Fibroblast of the conjunctiva (primary cell): ENCODE results near the gene BNIP5.

Source experiments
- DNase-seq: peaks from one replicate; pipeline ENCODE4 v3.0.0-alpha.2; 2010; ENCODE audit warnings: low read depth

BNIP5 gene

DNA sequence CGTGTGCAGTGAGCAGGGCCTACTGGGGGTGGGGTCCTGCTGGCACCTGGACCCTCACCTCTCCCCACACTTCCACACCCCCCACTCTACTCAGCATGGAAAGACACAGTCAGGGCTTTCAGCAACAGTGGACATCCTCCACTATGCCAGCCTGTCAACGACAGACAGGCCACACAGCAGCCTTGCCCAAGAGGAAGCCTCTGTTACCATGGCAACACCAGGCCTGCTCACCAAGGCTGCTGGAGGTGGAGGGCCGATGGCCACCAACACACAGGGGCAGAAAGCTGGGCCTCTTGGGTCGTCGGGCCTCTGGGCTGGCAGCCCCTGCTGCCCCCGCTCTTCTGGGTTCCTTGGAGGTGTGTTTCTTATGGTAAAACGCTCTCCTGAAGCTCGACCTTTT lies 13.6 kb downstream of the BNIP5 start:
- DNase-seq = no peak

DNA sequence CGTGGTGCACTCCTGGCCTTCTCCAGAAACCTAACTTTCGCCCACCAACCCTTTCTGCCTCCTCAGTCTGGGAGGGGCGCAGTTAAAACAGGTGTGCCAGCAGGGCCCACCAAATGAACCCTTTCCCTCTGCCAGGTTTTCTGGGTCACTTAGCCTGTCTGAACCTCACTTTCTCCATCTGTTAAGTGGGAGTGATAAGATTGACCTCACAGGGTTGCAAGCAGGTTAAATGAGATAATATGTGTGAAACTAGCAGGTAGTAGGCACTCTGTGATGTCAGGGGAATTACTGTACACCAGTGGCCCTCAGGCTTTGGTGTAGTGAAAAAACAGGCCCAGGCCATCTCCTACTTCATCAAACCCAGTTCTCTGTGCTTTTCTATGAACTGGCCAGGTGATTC lies 14.1 kb downstream of the BNIP5 start:
- DNase-seq = no peak

DNA sequence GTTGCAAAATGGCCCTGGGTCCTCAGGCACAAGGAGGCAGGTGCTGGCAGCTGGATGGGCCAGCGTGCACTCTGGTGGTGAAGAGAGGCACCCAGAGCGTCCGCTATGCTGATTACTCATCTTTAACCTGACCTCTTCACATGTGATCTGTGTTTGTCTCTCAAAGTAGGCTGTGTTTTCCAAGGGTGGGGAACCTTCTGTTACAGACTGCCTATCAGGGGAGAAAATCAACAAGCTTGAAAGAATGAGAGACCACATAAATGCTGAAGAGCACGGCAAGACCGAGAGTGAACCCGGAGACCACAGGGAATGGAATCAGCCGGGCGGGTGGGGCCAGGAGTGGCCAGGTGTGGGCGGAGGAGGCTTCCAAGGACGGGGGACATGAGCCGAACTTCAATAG lies 16.2 kb downstream of the BNIP5 start:
- DNase-seq = no peak

DNA sequence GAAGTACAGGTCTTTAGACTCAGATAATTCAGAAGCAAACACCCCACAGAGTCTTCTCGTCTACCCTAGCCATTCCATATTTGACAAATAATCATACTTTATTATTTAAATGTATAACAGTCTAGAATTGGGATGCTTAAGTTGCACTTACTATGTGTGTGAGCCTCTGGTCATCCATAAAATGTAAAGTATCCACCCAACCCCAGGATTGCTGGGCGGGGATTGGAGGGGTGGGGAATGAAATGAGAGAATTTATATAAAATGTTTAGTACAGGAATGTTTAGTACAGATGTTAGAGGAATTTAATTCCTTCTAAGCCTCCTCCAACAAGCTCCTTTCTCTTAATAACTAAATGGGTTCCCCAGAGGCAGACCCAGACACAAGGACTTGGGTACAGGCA lies 16.9 kb downstream of the BNIP5 start:
- no peak for DNase-seq

DNA sequence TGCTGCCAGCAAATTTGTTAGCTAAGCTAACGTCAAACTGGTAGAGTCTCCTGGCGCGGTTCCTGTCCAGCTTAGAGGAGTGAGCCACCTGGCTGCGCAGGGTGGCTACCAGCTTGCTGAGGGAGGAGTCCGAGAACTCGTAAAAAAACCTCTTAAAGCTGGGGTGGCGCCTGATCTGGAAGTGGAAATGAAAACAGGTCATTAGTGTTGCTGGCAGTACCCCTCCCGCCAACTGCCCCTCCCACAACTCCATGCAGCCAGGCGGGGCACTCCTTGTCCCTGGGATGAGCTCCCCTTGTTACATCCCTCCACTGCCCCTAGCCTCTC lies 17.3 kb downstream of the BNIP5 start:
- no peak for DNase-seq

DNA sequence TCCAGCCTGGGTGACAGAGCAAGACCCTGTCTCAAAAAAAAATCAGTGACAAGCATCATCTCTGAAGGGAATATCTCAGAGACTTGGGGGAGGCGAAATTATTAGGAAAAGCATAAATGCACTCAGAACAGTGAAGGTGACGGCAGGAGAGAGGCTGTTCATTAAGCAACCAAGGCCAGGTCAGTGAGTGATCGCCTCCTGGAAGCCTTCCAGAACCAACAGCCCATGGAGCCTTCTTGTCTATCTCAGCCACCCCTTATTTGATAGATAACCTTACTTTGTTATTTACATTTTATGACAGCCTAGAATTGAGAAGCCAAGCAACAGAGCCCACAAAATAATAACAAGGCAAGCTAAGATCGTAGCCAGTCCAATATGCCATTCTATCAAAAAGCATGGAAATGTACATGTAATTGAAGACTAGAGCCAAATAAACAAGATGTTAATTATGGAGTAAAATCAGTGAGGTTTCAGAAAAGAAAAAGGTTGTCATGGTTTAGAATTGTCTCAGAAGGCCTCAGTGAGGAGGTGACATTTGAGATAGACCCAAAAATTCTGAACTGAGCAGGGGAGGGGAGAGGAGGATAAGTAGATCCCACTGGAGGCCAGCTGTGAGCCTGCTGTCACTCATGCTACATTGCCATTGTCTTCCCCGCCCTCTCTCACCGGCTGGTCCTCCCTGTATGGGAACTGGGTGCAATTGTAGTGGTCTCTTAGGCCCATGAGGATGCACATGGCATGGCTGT lies 17.8 kb downstream of the BNIP5 start:
- DNase-seq = no peak

DNA sequence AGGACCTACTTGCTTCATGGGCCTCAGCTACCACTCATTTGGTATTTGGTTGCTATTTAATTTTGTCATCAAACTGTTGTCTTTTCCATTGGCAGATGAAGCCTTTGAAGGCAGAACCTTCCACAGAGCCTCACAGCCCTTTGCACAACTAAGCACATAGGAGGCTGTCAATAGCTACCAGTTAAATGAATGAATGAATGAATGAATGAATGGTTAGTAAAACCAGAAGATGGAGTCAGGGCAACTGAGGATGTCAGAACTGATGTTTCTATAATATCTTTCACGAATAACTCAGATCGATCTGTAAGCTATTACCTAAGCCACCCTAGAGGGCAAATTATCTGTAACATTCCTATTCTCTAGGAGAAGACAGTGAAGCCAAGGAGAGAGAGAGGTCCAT lies 19.1 kb downstream of the BNIP5 start:
- DNase-seq = no peak

DNA sequence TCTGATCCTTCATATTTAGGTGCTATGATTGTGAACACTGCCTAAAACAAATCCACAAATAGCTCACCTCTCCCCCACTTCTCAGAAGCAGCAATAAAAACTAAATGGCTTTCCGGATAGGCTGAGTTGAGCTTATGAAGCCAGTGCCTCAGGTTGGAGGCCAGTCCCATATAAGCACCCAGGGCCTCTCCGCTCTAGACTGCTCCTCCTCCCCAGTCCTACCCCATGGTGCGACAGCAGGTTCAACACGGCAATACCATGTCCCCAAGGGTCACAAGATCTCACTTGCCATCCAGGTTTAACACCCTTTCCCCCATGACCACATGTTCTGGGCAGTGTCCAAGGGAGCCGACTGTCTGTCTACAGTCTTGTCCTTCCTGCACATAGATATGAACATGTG lies 20.8 kb downstream of the BNIP5 start:
- DNase-seq = no peak

DNA sequence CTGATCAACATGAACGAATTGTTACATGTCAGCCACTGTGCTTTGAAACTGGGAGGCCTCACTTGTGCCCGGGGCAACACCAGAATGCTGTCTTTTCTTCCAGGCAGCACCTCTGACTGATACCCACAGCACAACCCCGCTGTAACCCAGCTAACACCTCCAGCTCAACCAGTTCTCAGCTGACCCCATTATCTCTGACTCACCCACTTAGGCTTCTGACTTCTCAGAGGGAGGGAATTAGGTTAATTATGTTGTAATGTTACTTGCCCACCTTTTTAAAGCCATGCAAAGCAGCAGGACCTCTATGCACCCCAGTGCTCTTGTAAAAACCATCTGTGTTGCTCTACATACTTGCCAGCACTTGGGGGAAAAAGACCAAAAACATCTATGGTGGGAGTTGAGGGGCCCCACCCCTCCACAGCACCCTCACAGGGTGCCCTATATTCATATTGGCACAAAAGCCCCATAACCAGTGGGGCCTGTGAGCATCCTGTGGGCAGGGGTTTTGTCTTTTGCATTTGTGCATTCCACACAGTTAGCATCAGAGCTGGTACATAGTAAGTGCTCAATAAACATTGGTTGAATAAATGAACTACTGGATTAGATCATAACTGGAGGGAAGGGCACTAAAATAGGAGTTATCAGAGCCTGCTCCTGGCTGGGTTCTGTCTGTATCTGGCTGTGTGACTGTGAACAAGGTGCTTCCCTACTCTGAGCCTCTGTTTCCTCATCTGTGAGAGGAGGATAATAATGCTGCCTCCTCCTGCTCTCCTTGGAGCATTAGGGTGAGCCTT lies 22.3 kb downstream of the BNIP5 start:
- no peak for DNase-seq

DNA sequence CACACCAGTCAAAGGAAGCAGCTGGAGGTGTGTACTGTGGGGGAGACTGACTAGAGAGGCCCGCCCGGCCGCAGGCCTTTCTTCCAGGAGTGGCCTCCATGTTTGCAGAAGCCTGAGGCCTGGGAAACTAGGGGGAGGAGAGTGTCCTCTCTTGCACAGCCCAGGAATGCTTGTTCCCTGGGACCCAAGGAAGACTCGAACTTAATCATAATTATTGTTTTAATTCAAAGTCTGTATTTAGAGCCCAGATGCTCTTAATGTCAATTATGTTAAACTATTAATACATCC lies 23.1 kb downstream of the BNIP5 start:
- no peak for DNase-seq

DNA sequence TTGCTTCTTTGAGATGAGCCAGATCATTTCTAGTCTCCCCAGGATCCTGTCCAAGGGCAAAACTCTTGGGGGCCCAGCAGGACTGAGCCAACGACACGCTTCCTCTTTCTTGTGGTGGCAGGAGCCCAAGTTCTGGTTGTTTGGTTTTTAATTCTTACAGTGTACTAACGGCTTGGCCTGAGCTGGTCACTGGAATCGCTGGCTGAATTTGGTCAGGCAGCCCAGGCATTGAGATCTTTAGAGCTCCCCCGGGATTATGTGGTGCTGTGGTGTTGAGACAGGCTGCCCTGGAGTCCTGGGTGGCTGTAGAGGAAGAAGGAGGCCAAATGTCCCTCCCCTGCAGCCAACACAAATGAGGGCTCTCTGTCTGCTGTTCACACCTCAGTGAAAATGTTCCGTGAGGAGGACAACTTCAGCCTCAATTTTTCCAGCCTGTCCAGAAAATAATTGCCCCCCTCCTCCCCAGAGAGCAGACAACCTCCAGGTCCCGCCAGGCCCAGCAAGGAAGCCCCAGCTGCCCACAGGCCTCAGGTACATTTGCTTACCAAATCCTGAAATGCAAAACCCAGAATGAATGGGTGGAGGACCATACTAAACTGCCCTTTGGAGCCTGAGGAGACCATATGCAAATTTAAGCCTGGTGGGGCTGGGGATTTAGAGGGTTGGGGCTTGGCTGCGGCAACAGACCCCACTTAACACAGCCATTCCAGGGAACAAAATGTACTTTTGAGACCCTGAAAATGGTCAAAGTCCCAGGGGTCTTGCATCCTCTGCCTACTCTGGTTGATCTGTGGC lies 23.6 kb downstream of the BNIP5 start:
- no peak for DNase-seq

DNA sequence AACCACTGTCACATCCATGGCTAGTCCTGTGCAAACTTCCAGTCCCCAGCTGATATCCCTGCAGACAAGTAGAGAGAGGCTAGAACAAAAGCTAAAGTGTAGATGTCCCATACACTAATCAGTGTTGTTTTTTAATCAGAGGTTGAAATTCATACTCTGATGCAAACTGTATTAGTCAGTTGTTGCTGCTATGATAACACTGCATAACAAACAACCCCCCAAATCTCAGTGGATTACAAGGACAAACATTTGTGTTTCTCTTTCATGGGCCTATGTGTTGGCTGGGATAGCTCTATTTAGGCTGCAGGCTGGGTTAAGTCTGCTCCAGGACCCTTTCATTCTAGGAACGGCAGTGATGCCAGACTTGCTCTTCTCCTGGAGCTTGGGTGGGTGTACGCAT lies 26.8 kb downstream of the BNIP5 start:
- no peak for DNase-seq

DNA sequence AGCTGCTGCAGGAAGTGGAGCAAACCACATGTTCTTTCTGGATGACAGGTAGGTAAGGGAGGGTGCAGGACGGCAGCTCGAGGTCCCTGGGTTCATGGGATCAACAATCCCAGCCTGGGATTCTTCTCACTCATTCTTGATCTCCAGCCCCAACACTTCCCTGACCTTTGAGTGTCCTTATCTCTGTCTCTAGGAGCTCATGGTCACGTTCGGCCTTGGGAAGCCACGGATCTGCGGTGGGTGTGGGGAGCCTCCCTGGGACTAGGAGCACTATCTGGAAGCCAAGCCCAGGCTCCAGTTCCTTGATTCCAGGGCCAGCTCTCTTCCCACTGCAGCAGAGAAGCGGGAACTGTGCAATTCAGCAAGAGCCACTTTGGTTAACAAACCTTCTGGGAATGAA lies 27.5 kb downstream of the BNIP5 start:
- no peak for DNase-seq

DNA sequence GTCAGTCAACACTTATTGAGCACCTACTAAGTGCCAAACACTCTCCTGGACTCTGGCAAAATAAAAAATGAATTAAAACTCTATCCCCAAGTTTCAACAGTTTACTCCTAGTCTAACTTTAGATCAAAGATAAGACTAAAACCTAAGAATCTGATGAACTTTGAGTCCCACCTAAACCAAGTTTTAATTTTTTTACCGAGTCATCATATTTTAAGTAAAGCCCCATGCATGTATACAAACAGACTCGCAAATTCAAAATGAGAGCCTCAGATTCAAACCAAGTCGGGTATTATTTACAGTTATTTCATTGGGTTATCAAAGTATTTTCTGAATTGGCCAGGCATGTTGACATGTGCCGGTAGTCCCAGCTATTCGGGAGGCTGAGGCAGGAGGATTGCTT lies 28.2 kb downstream of the BNIP5 start:
- DNase-seq = no peak

DNA sequence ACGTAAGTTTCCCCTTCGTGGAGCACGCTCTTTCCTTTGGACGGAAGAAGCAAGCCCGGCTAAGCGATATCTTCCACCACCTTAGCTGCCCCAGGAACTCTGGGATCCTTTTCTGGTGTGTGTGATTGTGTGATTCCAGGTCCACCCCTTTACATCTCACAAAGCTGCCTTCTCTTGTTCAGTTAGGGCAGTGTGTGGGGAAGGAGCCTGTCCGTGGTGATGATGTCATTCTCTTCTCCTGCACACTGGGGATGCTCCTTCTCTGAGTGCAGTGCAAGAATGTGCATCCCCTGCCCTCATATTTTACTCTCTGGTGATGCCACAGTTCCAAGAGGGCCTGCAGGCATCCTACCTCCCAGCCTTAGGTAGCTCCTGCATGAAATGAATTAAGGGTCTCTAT lies 30.3 kb downstream of the BNIP5 start:
- DNase-seq = no peak

DNA sequence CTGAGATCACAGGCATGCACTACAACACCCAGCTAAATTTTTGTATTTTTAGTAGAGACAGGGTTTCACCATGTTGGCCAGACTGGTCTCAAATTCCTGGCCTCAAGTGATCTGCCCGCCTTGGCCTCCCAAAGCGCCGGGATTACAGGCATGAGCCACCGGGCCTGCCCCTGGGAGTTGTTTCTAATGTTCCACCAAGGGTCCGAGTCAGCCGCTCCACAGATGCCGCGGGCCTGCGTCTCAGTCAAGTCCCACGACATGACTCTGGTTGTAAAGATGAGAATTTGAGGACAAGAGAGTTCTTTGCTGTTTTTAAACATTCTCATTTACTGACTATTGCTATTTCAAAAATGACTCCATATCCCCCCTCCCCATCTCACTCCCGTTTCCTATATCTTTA lies 30.8 kb downstream of the BNIP5 start:
- DNase-seq = no peak

DNA sequence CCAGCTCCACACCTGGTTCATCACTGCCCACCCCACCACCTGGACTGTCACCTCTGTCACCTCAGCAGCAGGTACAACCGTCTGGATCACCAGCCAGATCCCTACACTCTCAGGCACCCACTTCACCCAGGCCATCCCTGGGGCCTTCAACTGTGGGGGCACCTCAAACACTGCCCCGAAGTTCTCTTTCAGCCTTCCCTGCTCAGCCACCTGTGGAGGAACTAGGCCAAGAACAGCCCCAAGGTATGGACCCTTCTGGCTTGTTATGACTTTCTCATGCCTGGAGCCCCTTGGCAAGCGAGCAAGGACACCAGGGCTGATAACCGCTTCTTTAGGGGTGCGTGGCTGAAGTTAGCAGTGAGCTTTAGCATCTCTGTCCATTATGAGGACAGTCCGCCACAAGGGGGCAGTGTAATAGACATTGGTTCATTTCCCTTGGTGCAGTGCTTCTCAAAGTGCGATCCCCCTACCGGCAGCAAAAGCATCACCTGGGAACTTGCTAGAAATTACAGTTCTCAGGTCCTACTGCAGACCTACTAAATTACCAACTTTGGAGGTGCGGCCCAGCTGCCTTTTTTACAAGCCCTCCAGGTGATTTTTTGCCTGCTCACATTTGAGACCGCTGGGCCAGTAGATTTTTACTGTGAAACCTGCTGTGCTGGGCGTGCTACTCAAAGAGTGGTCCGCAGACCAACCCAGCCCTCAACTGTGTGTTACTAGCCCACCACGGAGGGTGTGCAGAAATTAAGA lies 34.3 kb downstream of the BNIP5 start:
- peak; percentile 82 for DNase-seq

DNA sequence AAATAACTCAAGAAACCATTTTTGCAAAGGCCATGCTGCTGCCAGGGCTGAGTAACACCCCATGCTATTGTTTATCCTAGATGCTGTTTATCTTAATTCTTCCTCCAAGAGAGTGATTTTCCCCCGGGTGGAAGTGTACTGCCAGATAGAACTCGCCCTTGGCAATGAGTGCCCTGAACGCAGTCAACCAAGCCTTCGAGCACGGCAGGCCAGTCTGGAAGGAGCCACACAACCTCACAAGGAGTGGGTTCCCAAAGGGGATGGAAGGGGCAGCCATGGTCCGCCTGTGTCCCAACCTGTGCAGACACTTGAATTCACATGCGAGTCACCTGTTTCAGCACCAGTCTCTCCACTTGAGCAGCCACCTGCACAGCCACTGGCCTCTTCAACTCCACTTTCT lies 34.9 kb downstream of the BNIP5 start:
- no peak for DNase-seq

DNA sequence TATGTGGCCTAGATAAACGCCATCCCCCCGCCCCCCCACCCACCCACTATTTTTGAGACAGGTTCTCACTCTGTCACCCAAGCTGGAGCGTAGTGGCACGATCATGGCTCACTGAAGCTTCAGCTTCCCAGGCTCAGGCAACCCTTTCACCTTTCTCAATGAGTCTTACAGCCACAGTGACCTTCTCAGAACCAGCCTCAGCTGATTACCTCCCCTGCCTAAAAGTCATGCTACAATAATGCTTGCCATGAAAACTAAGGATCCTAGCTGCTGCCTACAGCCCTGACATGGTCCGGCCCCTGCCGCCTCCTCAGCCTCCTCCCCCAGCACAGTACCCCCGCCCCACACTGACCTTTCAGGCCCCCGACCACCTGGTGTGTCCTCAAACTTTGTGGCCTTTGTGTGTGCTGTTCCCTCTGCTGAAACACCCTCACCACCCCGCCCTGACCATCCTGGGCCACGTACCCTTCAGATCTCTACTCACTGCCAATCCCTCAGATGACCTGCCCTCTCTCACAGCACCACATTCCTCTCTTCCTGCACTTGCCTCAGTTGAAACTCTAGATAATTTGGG lies 35.5 kb downstream of the BNIP5 start:
- DNase-seq = no peak

DNA sequence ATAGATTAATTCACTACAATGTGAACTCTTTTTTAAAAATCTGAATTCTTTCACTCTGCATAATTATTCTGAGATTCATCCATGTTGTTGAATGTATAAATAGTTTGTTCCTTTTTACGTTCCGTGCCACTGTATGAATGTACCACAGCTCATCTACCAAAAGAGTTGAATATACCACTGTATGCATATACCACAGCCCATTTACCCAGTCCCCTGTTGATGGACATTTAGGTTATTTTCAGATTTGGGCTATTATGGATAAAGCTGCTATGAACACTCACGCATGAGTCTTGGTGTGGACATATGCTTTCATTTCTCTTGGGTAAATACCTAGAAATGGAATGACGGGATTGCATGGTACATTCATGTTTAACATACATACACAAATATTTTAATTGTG lies 38.7 kb downstream of the BNIP5 start:
- no peak for DNase-seq

DNA sequence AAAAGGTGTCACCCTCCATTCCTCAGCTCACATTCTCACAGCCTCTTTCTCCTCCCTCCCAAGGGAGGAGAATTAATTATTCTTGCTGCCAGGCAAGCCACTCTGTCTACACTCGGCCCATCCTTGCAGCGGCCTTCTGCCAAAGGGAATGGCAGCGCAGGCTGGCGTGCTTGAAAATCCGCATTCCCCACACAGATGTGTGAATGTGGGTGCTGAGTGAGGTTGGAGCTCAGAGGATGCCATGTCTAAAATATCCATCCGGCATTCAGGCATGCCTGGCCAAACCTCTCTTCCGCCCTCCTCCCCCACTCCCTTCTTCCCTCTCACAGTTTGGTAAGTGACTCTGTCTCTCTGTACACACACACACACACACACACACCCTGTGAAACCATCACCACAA lies 39.2 kb downstream of the BNIP5 start:
- DNase-seq = no peak

DNA sequence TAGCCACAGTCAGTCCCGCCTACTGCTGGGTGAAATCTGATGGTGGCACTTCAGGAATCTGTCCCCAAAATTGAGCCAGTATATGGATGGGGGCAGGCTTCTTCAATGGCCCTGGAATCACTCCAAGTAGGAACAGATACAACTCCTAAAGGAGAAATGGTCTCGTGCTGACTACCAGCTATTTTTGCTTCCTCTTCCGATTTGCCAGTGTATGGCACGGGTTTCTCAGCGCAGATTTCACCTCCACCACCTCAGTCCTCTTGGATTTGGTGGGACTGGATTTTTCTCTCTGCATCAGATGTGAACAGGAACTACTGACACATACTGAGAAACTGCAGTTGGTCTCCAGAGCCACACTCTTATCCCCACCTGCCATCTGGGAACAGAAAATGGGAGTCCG lies 39.6 kb downstream of the BNIP5 start:
- DNase-seq = no peak
